ENCODE results near the gene PIGV. TPM values are rescaled to one million over a fixed set of nuclear protein-coding genes. Genes with fewer than 3 reads are reported as not detected.
"Not testable (repeated sequence)": the region's sequence is repeated elsewhere in the genome, so short reads cannot be mapped to it uniquely, and the experiment has no call there.

PIGV gene
- total RNA-seq, 2 experiments from 2014 or later, result 19.9 to 20.3 TPM

DNA sequence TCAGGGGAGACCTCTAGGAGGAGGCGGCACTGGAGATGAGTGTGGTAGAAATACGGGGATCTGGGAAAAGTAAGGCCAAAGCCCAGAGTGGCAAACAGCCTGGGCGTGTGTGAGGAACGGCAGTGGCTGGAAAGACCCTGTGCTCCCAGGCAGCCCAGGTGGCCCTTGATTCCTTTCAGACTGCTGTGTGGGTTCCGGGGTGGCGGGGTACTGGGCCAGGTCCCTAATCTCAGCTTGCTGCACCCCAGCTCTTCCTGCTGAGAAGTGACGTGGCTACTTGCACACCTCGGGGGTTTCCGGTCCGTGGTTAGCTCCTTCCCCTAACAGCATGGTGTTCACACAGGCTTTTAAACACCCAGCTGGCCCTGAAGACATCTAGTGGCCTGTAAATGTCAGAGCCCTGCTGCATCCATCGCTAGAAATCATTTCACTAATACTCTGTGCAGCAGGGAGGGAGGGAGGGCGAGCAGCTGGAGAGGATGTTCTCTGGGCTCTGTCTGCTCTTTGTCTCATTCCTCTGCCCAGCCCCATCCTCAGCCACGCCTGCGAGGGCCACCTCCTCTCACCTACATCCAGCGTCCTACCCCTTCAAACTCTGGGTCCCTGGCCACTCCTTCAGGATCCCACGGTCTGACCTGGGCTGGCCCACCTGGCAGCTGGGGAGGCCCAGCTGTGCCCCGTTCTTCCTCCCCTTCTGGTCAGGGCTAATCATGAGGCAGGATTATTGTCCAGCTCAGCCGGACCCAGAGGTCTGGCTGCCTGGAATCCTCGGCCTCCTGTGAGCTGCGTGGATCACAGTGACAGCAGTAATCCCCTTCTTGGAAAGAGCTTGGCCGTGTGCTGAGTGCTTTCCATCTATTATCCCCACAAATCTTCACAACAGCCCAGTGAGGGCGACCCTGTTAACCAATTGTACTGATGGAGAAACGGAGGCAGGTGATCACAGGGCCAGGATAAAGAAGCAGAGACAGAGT lies 46.0 kb downstream of the PIGV start:
- DNase-seq (peak; percentile 97), ATAC-seq (peak; percentile 97)
- ChIA-PET POLR2A (interaction anchor here (0.6 to 4.8 kb wide), 14 partner anchors 9 to 141 kb away, joined by 3 to 33 read pairs (median 4); partner anchors contain the start of genes GPN2 and PIGV), CTCF (interaction anchor here (0.6 to 5.1 kb wide), 23 partner anchors 8 to 333 kb away, joined by 3 to 88 read pairs (median 7); partner anchors contain the start of genes GPATCH3 and PIGV)
- Mint-ChIP-seq H3K27ac (peak overlapping the region; percentile 98), H3K4me3 (peak overlapping the region; percentile 69), H3K27me3 (ENCODE audit: low read depth) (no peaks in the 10 kb centered on the region), H3K36me3 (ENCODE audit: low read depth) (peaks cover 68% of the 10 kb centered on the region), H3K9me3 (ENCODE audit: insufficient read depth) (no peaks in the 10 kb centered on the region), H3K4me1 (ENCODE audit: low read depth) (peaks cover 65% of the 10 kb centered on the region)

- H3K27me3 Mint-ChIP-seq (ENCODE audit: low read depth); H3K9me3 Mint-ChIP-seq (ENCODE audit: insufficient read depth); ATAC-seq; H3K4me3 Mint-ChIP-seq; H3K27ac Mint-ChIP-seq; DNase-seq: not testable (repeated sequence)
- ChIA-PET POLR2A (interaction anchor here (2.7 kb wide), 1 partner anchor 28 kb away, joined by 11 read pairs; no protein-coding TSS in a partner anchor), CTCF (interaction anchor here (0.6 to 1.4 kb wide), 3 partner anchors 10 to 49 kb away, joined by 3 read pairs; partner anchors contain the start of gene ZDHHC18)
- Mint-ChIP-seq H3K36me3 (ENCODE audit: low read depth) (peaks cover 64% of the 10 kb centered on the region), H3K4me1 (ENCODE audit: low read depth) (peaks cover 36% of the 10 kb centered on the region)
These were observed 49.9 kb downstream of the PIGV start for GRCh38 chr1:26837665-26838064.

GRCh38 chr1:26838474-26839338 lies 51.0 kb downstream of the PIGV start:
- no peak for DNase-seq
- H3K36me3 Mint-ChIP-seq (ENCODE audit: low read depth), result peaks cover 59% of the 10 kb centered on the region
- peak overlapping the region; percentile 63 for H3K27ac Mint-ChIP-seq
- H3K9me3 Mint-ChIP-seq (ENCODE audit: insufficient read depth), result no peaks in the 10 kb centered on the region
- H3K4me3 Mint-ChIP-seq, result no peak overlapping the region
- no peaks in the 10 kb centered on the region for H3K27me3 Mint-ChIP-seq (ENCODE audit: low read depth)
- POLR2A ChIA-PET, result interaction anchor here (1.3 to 2.7 kb wide), 2 partner anchors 27 to 50 kb away, joined by 3 to 11 read pairs; partner anchors contain the start of gene PIGV
- CTCF ChIA-PET, result interaction anchor here (0.6 to 1.4 kb wide), 4 partner anchors 11 to 50 kb away, joined by 3 to 4 read pairs (median 3); partner anchors contain the start of gene ZDHHC18
- ATAC-seq, result peak; percentile 58
- H3K4me1 Mint-ChIP-seq (ENCODE audit: low read depth), result peaks cover 26% of the 10 kb centered on the region

- DNase-seq (no peak), ATAC-seq (no peak)
- Mint-ChIP-seq H3K4me3 (no peak overlapping the region), H3K9me3 (ENCODE audit: insufficient read depth) (no peaks in the 10 kb centered on the region), H3K36me3 (ENCODE audit: low read depth) (peaks cover 59% of the 10 kb centered on the region), H3K4me1 (ENCODE audit: low read depth) (peaks cover 19% of the 10 kb centered on the region), H3K27ac (peak overlapping the region; percentile 63), H3K27me3 (ENCODE audit: low read depth) (no peaks in the 10 kb centered on the region)
- CTCF ChIA-PET, result interaction anchor here (1.4 kb wide), 1 partner anchor 26 kb away, joined by 4 read pairs; no protein-coding TSS in a partner anchor
- POLR2A ChIA-PET, result interaction anchor here (1.3 to 2.7 kb wide), 2 partner anchors 26 to 51 kb away, joined by 3 to 11 read pairs; partner anchors contain the start of gene PIGV
These were observed 51.6 kb downstream of the PIGV start for GRCh38 chr1:26839339-26839722.

DNA sequence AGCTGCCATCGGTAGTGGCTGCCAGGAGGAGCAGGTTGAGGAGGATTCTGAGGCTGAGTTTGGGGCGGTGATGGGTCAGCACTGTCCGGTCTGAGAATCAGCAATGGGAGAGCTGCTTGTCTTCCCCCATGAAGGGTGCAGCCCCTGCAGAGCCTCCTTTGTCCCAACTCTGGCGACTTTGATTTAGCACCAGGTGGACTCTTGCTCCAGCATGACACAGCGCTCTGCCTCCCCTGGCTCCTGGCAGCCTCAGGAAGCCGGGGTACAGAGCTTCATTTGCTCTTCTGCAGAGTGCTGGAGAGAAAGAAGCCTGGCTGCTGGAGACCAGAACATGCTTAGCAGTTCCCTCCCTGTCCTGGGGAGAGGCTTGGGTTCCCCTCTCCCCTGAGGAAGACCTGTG lies 52.0 kb downstream of the PIGV start:
- ATAC-seq, result no peak
- peaks cover 58% of the 10 kb centered on the region for H3K36me3 Mint-ChIP-seq (ENCODE audit: low read depth)
- H3K27me3 Mint-ChIP-seq (ENCODE audit: low read depth), result no peaks in the 10 kb centered on the region
- ChIA-PET CTCF (no interaction called here), POLR2A (interaction anchor here (1.3 to 2.7 kb wide), 2 partner anchors 25 to 51 kb away, joined by 3 to 11 read pairs; partner anchors contain the start of gene PIGV)
- no peaks in the 10 kb centered on the region for H3K9me3 Mint-ChIP-seq (ENCODE audit: insufficient read depth)
- H3K27ac Mint-ChIP-seq, result no peak overlapping the region
- DNase-seq, result no peak
- no peak overlapping the region for H3K4me3 Mint-ChIP-seq
- peaks cover 15% of the 10 kb centered on the region for H3K4me1 Mint-ChIP-seq (ENCODE audit: low read depth)

- H3K36me3 Mint-ChIP-seq (ENCODE audit: low read depth), result peaks cover 49% of the 10 kb centered on the region
- H3K27ac Mint-ChIP-seq, result no peak overlapping the region
- DNase-seq (no peak), ATAC-seq (no peak)
- POLR2A ChIA-PET, result no interaction called here
- CTCF ChIA-PET, result no interaction called here
- peaks cover 1% of the 10 kb centered on the region for H3K4me1 Mint-ChIP-seq (ENCODE audit: low read depth)
- no peak overlapping the region for H3K4me3 Mint-ChIP-seq
- H3K9me3 Mint-ChIP-seq (ENCODE audit: insufficient read depth), result no peaks in the 10 kb centered on the region
- H3K27me3 Mint-ChIP-seq (ENCODE audit: low read depth), result no peaks in the 10 kb centered on the region
These were observed 56.9 kb downstream of the PIGV start for GRCh38 chr1:26844424-26845196.

DNA sequence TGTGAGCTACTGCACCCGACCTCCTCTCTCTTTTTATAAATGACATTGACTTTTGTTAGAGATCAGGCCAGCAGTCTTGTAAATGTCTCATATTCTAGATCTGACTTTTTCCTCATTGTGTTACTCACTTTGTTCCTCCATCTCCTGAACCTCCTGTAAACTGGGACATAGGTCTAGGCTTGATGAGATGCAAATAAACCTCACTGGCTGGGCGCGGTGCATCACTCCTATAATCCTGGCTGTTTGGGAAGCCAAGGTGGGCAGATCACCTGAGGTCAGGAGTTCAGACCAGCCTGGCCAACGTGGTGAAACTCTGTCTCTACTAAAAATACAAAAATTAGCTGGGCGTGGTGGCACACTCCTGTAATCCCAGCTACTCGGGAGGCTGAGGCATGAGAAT lies 60.1 kb downstream of the PIGV start:
- H3K36me3 Mint-ChIP-seq (ENCODE audit: low read depth), result peaks cover 63% of the 10 kb centered on the region

More for the DNA sequence above, 60.1 kb downstream of the PIGV start:
- DNase-seq; H3K9me3 Mint-ChIP-seq (ENCODE audit: insufficient read depth); H3K4me1 Mint-ChIP-seq (ENCODE audit: low read depth); H3K27me3 Mint-ChIP-seq (ENCODE audit: low read depth); H3K4me3 Mint-ChIP-seq; ATAC-seq; H3K27ac Mint-ChIP-seq: not testable (repeated sequence)
- ChIA-PET CTCF (interaction anchor here (1.3 to 2.7 kb wide), 2 partner anchors 14 to 245 kb away, joined by 5 to 10 read pairs; no protein-coding TSS in a partner anchor), POLR2A (interaction anchor here (0.6 kb wide), 1 partner anchor 60 kb away, joined by 3 read pairs; no protein-coding TSS in a partner anchor)

Other genes with a start within 250 kb of the PIGV start
- gene ARID1A, start 91.9 kb upstream of the PIGV start, total RNA-seq, result 100 to 1,000 TPM; 122 to 123 TPM
- gene ZDHHC18, start 38.7 kb downstream of the PIGV start, total RNA-seq, result 10 to 100 TPM; 47.6 to 50.9 TPM
- 1 to 10 TPM; 1.8 to 1.9 TPM for gene SFN, start 75.2 kb downstream of the PIGV start, total RNA-seq
- gene GPN2, start 102.3 kb downstream of the PIGV start, total RNA-seq, result 10 to 100 TPM; 28.9 to 32.8 TPM
- gene GPATCH3, start 112.5 kb downstream of the PIGV start, total RNA-seq, result 10 to 100 TPM; 14.9 to 16.4 TPM
- not detected for gene NR0B2, start 126.0 kb downstream of the PIGV start, total RNA-seq
- gene NUDC, start 133.8 kb downstream of the PIGV start, total RNA-seq, result 10 to 100 TPM; 85.1 to 91.2 TPM
- gene KDF1, start 172.5 kb downstream of the PIGV start, total RNA-seq, result not detected
- not detected for gene TRNP1, start 205.7 kb downstream of the PIGV start, total RNA-seq
- gene TENT5B, start 224.9 kb downstream of the PIGV start, total RNA-seq, result not detected

Measured in activated CD8-positive, alpha-beta T cell treated with anti-CD3 and anti-CD28 coated beads, Interleukin-2, amount 10 ng/mL, durations not matched to agents 7 days and 5 days (primary cell).